ENCODE results near the gene GPR42.

DNA sequence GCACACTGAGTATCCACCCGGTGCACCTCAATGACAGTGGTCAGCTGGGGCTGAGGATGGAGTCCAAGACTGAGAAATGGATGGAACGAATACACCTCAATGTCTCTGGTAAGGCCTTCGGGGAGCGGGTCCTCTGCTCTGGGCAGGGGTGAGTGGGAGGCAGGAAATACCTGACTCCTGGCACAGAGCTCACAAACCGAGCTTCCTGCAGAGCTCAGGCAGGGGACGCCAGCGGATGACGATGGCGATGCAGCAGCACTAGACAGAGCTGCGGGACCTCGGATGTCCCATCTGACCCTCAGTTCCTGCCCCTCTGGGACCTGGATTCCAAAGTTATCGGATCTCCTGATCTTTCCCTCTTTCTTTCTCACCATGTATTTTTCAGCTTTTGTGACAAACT lies 38.1 kb upstream of the GPR42 start:
- no peak for TF ChIP-seq CTCF (IDR thresholded peaks at IDR 0.05)
- no peak for TF ChIP-seq POLR2A (IDR thresholded peaks at IDR 0.05)

Data from heart left ventricle (tissue), 13 donors.